ENCODE results near the gene ST6GALNAC3. TPM values are rescaled to one million over a fixed set of nuclear protein-coding genes. Genes with fewer than 3 reads are reported as not detected.
A peak's percentile ranks its signal among the peaks of the same experiment; 100 is the strongest.
"Not testable (repeated sequence)": the region's sequence is repeated elsewhere in the genome, so short reads cannot be mapped to it uniquely, and the experiment has no call there.

The ST6GALNAC3 gene
- total RNA-seq, 1 donor from 2014 or later: 16.6 TPM

DNA sequence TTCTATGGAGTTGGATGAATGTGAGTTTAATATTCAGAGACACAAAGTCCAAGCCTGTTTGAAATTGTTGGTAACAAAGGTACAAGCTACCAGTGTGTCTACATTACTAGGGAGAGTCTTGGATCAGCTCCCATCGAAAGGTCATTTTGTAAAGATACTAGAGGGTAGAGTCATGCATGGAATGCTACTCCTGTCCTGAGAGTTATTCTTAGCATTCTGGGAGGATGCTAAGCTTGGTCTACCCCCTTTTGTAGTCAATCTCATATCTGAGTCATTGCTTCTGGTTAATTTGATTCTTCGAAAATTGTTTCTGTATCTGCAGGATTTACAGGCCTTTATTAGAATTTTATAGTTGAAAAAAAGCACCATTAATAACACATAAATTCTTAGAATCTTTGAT is 240.2 kb downstream of the ST6GALNAC3 start:
- DNase-seq (ENCODE audit: extremely low read depth, low read depth, low spot score): no peak

DNA sequence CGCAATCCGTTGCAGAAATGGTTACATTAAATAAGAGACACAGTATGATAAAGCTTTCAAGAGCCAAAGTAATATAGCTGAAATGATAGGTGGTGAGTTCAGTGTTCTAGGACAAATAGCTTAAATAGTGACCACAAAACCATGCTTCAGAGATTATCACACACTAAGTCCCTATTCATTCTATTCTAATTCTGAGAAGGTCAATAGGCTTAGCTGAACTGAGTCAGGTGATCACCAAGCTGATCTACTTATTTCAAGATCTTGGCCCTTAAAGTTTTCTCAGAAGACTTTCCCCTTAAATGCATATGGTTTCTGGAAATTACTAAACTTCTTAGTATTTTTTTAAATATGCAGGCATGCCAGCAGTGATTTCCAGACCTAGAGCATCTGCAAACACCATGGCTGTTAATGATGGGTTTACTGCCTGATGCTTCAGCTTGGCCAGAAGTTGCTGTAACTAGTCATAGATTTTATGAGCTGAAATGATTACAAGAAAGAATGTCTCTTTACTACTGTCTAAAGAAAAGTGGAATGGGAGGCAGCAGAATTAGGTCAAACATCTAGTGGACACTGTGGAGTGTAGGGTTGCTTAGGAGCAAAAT is 242.9 kb downstream of the ST6GALNAC3 start:
- no peak for DNase-seq (ENCODE audit: extremely low read depth, low read depth, low spot score)

DNA sequence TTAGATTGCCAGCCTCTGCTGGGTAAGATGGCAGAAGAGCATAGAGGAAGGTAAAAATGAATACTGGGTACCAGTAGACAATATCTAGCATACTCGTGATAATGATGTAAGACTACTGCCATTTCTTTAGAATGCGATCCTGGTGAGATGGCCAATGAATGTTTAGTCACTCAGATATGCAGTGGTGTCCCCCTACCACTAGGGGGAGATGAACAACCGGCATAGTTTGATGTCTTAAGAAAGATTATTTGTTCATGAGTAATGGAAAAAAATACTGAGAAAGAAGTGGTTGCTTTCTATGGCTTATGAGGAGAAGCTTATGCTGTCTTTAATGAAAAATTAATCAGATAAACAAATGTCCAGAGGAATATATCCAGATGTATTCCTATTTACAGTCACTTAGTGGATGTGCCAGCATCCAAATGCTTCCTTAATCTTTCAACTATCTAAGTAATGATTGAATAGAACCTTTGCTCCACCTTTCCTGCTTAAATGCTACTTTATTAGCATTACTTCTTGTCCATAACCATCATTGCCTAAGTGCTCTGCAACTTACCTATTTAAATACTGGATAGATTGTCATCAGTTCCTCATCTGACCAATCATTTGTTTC is 256.6 kb downstream of the ST6GALNAC3 start:
- DNase-seq (ENCODE audit: extremely low read depth, low read depth, low spot score): peak; percentile 63

- DNase-seq (ENCODE audit: extremely low read depth, low read depth, low spot score): no peak
These were observed 261.3 kb downstream of the ST6GALNAC3 start for GRCh38 chr1:76335882-76336281.

- no peak for DNase-seq (ENCODE audit: extremely low read depth, low read depth, low spot score)
These were observed 262.4 kb downstream of the ST6GALNAC3 start for GRCh38 chr1:76336931-76337371.

DNA sequence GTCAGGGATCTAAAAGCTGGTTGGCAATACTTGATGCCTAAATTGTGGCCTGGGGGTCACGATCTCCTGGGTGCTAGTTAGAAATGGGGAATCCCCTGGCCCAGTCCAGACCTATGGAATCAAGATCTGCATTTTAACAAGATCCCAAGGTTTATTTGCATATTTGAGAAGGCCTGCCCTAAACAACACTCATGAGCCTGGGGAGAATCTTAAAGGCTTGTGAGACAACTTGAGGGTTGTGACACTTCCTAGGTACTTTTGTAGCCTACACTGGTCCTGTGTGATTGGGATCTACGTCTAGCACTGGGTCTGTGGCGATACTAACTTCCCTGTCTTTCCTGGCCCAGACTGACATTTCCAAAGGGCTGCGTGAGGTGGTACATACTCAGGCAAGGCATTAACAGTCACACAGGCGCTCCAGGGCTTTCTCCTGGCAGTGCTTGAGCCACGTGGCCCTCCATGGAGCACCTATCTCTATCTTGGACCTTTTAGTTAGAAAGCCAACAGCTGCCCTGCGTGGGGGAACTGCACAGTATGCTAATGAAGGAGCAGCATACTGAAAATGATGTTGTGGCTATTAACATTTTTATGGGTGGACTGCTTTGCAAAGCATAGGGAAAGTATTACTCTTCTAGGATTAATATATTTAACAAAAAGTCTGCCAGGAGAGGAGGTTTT is 263.1 kb downstream of the ST6GALNAC3 start:
- no peak for DNase-seq (ENCODE audit: extremely low read depth, low read depth, low spot score)

- DNase-seq (ENCODE audit: extremely low read depth, low read depth, low spot score): no peak
These were observed 265.5 kb downstream of the ST6GALNAC3 start for GRCh38 chr1:76340056-76340455.

GRCh38 chr1:76341816-76342215 is 267.3 kb downstream of the ST6GALNAC3 start:
- DNase-seq (ENCODE audit: extremely low read depth, low read depth, low spot score): not testable (repeated sequence)

DNA sequence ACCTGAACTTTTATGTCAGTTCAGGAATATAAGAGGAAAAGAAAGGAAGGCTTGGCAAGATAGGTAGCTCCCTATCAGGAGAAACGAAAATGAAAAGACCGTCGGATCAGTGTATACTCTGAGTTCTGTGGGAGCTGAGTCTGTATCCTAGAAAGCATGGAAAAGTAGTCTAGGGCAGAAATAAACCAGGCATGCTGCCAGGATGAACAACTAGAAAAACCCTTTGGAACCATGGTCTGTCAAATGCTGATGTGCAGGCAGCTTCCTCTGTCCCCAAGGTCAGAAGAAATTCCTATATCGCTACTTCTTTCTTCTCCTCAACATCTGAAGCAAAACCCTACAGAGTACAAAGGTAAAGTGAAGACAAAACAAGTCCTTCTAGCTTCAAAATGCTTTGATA is 268.8 kb downstream of the ST6GALNAC3 start:
- DNase-seq (ENCODE audit: extremely low read depth, low read depth, low spot score): no peak

DNA sequence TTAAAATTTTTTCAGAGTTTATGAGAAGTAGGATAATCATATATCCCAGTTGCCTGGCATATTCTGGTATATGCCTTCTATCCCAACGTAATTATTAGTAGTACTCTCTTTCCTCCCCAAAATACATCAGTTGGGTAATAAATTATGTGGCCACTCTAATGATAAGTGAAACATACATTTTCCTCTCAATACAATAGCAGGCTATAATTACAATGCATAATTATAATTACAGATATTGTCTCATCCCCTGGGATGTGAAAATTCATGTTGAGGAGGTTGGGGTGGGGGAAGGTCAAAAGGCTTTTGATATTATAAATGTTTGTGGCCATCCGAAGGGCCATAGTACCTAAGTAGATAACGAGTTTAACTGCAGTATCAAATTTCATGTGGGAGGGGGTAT is 277.1 kb downstream of the ST6GALNAC3 start:
- DNase-seq (ENCODE audit: extremely low read depth, low read depth, low spot score): no peak

- no peak for DNase-seq (ENCODE audit: extremely low read depth, low read depth, low spot score)
These were observed 278.3 kb downstream of the ST6GALNAC3 start for GRCh38 chr1:76352741-76353435.

DNA sequence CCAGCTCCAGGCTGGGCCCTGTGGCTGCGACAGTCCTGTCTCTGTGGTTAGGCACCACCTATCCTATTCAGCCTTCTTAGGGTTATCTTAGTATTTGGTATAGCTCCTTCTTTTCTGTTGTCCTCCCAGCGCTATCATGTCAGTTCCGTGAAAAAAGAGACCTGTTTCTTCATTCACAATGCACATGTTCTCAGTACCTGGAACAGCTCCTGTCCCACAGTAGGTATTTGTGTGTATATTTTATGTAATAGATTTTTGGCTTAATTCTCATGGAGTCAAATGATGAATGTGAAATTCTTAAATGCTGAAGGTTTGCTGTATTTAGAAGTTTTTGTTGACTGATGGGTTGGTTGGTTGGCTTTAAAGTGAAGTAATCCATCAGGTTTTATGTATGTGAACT is 279.7 kb downstream of the ST6GALNAC3 start:
- no peak for DNase-seq (ENCODE audit: extremely low read depth, low read depth, low spot score)

DNA sequence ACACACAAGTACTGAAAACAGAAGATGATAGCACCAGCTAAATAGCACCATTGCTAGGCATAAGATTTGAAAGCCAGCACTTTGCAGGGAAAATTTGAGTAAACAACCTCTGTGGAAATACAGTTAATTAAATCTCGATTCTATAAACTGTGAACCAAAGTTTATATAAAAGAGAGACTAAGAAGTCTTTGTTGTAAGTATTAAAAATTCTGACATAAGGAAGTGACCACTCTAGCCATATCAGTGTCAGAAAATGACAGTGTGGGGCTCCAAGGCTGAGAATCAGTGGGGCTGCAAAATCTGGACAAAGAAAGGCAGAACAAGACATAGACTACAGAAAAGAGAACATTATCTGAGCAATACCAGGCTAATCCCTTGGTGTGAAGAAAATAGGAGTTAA is 292.2 kb downstream of the ST6GALNAC3 start:
- no peak for DNase-seq (ENCODE audit: extremely low read depth, low read depth, low spot score)

GRCh38 chr1:76371941-76372340 is 297.4 kb downstream of the ST6GALNAC3 start:
- no peak for DNase-seq (ENCODE audit: extremely low read depth, low read depth, low spot score)

- no peak for DNase-seq (ENCODE audit: extremely low read depth, low read depth, low spot score)
These were observed 299.5 kb downstream of the ST6GALNAC3 start for GRCh38 chr1:76374086-76374485.

GRCh38 chr1:76377247-76377646 is 302.7 kb downstream of the ST6GALNAC3 start:
- no peak for DNase-seq (ENCODE audit: extremely low read depth, low read depth, low spot score)

DNA sequence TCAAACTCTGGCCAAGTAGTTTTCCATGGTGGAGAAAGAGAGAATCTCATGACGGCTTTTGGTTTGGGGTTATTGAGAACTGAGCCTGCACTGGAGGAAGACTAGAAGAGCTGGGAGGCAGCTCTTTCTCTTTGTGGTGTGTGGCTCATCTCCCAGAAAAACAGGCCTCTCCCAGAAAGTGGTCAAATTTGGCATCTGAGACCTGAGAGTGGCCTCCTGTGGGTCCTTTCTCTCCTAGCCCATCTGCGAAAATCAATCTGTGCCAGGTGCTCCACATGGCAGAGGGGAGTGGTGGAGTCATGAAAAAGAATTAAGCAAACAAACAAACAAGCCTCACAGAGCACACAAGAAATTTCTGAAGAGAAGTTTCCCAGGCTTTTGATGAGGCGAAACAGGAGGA is 305.0 kb downstream of the ST6GALNAC3 start:
- no peak for DNase-seq (ENCODE audit: extremely low read depth, low read depth, low spot score)

- no peak for DNase-seq (ENCODE audit: extremely low read depth, low read depth, low spot score)
These were observed 307.0 kb downstream of the ST6GALNAC3 start for GRCh38 chr1:76381450-76382097.

DNA sequence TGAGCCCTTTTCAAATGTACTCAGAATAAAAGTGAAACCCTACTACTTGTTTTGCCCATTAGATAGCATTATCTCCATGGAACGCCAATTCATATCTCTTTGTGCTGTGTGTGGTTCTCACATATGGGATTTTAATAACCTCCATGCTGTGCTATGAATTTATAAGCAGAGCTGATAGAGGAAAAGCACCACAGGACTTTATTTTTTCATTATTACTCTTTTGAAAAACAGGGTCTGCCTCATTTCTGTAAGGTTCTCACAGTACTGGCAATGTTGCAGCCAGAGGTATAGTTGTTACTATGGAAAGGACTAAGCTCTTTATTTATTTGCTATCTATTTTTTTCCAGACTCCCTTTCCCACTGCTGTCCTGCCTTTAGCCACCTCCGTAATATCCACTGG is 313.7 kb downstream of the ST6GALNAC3 start:
- DNase-seq (ENCODE audit: extremely low read depth, low read depth, low spot score): no peak

DNA sequence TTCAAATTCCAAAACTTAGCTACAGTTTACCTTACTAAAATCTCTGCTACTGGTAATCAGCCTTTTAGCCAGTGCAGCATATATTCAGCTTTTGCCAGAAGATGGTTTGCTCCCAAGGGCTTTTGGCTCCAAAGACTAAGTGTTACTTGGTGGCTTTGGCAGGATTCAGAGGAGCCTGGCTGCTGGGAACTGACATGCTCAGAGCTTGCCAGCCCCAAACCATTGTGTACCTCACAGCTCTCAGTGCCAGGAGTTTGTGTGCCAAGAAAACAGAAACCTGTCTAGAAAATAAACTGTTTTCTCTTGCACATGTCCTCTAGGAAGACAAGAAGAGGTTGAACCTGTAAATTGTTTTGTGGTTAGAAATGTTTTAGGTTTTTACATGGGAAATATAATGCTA is 315.9 kb downstream of the ST6GALNAC3 start:
- DNase-seq (ENCODE audit: extremely low read depth, low read depth, low spot score): no peak

DNA sequence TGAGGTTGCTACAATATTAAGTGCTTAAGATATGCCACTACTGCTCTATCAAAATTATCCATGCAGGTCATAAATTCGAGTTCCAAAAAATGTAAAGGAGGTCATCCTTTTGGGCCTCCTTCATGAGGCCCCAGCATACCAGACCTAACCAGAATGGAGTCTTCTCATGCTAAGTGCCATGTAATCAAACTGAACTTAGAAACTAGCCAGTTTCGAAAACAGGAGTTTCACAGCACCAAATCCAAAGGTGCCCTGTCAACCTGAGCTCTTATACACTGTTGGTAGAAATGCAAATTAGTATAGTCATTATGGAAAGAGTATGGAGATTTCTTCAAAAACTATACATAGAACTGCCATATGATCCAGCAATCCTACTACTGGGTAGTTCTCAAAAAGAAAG is 320.5 kb downstream of the ST6GALNAC3 start:
- DNase-seq (ENCODE audit: extremely low read depth, low read depth, low spot score): no peak
